HG03469 (cell line): ENCODE results near the gene OTOG.

Source experiments
- ATAC-seq: cut with Tn5 transposase; IDR thresholded peaks from one replicate; pipeline ENCODE4 v1.9.1; 2021; ENCODE audit warnings: mild to moderate bottlenecking, moderate library complexity, moderate number of reproducible peaks; ENCODE audit not compliant: unreplicated experiment

Gene OTOG

DNA sequence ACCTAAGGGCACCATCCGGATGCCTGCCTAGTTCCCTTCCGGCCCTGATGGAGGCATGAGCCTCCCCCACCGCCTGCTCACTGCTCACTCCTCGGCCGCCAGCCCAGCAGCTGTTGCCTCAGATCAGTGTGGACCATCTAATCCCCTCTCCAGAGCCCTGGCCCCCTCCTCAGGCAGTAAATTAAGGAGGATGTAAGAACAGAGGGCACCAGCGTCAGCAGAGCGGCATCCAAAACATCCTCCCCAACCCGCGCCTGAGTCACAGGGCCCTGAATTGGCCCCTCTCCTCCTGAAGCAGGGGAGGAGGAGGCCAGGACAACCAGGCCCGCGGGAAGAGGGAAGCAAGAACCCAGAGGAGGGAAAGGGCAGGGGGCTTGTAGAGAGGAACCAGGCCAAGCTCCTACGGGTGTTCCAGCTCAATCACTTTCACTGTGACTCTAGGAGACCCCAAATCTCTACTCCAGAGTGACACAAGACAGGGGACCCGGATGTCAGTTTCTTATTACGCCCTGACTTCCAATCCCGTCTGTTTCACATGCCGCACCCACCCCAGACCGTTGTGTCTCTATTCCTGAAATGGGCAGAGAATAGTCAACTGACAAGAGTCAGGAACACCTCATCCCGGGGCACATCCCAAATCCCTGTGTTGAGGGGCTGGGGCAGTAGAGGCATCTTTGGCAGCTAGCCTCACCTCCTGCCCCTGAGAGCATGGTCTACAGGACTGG lies 141.0 kb downstream of the OTOG start:
- no peak for ATAC-seq

GRCh38 chr11:17691550-17691949 lies 144.5 kb downstream of the OTOG start:
- ATAC-seq: no peak

DNA sequence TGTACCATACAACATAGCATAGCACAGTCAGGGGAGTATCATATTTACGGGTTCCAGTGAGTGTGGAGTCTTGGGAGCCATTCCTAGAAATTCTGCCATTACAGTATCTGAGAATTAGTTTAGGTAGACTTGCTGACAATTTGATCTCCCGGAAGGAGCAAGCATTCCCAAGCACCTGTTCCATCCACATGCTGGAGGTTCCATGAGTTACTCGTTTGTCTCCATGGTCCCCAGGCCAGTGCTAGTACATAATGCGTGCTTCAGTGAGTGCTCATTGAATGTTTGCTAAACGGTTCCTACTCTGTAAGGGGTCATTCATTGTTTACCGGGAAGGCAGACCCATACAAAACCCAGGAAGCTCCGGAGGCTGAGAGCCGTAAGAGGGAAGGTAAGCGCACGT lies 144.9 kb downstream of the OTOG start:
- ATAC-seq: no peak

GRCh38 chr11:17692931-17693330 lies 145.9 kb downstream of the OTOG start:
- ATAC-seq: no peak

DNA sequence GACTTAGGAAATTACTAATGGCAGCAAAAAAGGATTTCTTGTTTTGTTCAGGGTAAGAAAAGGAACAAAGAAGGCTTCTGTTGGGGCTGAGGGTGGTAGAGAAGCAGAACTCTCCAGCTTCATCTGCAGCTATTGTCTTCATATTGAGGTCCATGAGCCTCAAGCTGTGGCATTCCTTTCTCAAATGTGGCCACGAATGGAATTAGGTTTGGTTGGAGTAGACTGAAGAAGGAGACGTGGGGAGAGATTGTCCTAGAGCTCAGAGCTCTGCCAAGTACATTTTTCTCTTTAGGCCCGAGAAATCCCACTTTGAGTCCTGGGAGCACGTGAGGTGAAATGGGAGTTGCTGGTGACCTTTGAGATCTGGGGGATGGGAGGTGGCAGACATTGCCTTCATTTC lies 146.5 kb downstream of the OTOG start:
- ATAC-seq: no peak

DNA sequence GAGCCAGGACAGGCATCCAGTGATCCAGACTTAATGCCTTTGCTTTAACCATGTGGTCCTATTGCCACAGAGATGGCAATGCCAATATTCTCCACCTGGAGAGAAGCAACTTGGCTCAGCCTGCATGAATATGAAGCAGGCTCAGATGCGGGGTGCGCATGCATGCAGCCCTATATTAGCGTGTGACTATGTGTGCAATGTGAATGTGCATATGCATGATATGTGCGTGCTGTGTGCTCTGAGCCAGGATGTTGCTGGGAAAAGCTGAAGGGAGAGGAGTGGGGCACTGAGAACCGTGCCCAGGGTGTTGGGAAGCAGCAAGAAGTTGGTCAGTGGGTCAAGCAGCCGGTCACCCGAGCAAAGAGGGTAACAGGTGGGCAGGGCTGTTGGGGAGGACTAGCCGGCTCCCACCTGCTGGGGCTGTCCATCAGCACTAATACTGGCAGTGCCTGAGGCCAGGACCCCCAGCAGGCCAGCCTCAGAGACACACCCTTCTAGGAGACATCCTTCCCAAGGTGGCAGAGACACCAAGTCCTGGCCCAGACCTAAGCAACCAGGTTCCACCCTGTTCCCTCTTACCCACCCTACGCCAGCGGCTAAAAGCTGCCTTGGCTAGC lies 147.5 kb downstream of the OTOG start:
- no peak for ATAC-seq

DNA sequence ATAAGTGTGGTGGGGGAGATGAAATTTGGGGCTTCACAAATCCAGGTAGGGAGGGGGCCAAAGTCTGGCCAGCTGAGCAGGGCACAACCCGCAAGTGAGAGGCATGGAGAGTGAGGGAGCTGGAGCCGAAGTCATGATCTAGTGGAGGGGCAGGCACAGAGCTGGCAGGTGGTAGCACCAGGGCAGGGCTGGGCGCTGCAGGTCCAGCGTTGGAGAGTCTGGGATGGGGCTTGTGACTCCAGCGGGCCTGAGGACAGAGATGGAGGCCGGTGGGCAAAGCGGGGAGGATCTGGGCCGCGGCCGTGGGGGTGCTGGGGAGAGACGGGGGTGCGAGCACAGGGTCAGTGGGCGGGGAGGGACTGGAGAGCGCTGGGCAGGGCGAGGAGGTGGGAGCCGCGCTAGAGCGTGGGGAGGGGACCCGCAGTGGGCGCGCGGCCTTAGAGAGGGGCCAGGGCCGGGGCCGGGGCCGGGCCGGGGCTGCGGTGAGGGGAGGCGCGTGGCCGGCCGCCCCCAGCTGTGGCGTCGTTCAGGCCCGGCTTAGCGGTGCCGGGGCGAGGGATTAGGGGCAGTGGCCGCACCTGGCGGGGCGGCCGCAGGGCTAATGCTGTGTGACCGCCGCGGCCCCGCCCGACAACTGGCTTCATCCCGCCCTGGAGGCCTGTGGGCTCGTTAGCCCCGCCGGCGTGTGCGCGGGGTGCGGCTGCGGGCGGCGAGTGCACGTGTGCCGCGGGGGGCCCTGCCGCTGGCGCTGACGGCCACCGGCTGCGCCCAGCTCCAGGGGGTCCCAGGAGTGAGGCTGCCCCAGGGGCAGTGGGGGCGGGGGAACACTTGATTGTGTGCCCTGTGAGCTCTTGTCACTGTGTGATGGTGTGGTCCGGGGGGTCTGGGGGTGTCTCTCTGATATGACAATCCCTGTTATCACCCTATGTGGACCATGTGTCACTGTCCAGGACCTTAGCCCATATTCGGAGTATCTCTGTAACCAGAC lies 148.7 kb downstream of the OTOG start:
- no peak for ATAC-seq

DNA sequence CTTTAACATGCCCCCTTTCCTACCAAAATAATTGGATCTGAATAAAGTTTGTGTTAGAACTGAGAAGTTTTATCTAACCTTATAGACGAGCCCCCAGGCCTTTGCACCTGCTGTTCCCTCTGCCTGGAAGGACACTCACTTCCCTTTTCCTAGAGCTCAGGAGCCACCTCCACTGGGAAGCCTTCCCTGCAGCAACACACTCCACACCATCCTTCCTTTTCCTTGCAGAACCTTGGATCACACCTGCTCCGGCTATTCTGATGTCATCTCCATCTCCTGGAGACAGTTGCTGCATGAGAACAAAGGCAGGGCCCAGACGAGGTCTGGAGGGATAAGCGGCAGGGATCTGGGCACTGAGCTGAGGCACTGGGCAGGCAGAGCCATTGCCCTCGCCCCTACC lies 149.7 kb downstream of the OTOG start:
- no peak for ATAC-seq
